ENCODE data around the gene MMEL1.
"Not testable (repeated sequence)": the region's sequence is repeated elsewhere in the genome, so short reads cannot be mapped to it uniquely, and the experiment has no call there.

MMEL1 gene

GRCh38 chr1:2555634-2556276 is 77.1 kb downstream of the MMEL1 start:
- peak; percentile 60 for DNase-seq

DNA sequence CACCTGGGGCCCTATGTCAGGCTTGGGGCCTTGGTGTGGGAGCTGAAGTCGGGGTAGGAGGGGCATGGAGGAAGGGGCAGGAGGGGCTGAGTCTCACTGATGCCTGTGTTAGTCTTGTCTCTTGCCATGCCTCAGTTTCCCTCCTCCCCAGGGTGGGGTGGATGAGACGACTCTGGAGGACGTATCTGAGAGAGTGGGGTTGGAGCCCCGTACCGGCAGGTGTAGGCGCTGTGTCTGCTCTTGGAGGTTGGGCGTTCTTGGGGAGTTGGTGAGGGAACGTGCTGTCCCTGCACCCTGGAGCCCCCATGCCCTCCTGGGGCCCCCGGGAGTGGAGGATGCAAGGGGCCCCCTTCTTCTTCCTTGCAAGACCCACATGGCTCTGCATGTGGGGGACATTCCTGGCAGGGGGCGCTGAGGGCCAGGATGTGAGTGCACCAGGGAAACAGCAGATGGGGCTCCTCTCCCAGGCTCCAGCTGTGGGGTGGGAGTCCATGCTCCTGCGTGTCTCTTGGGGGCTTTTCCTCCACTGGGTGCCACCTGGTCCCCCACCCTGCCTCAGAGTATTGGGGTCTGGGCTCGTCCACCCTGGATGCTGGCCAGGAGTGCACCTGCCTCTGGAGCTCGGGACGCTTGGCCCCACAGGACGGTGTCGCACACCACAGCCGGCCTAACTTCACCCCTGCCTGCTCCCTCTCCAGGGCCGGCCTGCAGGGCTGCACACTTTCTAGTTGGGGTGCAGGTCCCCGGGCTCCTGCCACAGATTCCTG is 78.0 kb downstream of the MMEL1 start:
- DNase-seq = peak; percentile 54

DNA sequence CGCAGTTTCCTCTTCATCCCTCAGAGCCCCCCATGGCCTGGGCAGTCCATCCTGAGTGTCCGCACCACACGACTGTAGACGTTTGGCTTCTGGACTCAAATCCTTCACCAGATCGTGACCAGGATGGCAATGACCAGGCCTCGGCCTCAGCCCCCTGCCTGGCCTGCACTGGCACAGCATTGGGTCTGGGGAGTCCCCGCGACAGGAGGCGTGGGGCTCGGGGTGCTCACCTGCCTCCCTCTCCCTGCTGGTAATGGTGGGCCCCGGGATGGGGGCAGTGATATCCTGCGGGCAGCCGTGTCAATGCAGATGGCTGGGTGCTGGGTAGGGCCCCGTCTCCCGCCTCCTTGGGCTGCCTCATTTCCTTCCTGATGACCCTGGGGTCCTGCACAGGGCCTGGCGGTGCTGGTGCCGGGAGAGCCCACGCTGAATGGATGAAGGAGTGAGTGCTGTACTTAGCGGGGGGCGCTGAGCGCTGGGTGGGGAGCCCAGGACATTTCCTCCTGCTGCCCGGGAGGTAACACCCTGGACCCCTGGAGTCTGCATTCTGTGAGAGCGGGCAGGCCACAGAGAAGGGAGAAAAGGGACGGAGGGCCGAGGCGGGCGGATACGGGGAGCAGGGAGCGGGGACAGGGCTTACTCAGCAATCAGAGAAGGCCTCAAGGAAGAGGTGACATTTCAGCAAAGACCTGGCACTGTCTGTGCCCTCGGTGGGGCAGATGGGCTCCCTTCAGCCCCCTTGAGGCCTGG is 78.8 kb downstream of the MMEL1 start:
- no peak for DNase-seq

GRCh38 chr1:2553076-2553475 is 79.7 kb downstream of the MMEL1 start:
- not testable (repeated sequence) for DNase-seq

DNA sequence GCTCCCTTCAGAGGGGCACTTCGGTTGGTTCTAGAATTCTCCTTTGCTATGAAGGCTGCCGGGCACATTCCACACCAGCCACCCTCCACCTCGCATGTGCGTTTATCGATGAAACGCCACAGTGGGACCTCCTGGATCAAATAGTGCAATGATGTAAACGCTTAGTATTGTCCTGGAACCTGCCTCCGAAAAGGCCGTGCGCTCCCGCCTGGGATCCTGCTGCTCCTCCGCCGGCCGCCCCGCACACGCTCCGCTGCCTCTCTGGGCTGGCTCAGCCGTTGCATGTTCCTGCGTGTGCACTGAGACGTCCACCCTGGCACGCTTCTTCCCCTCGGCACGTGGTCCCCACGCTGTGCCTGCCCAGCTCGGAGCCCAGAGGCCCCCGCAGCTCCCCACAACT is 80.6 kb downstream of the MMEL1 start:
- no peak for DNase-seq

DNA sequence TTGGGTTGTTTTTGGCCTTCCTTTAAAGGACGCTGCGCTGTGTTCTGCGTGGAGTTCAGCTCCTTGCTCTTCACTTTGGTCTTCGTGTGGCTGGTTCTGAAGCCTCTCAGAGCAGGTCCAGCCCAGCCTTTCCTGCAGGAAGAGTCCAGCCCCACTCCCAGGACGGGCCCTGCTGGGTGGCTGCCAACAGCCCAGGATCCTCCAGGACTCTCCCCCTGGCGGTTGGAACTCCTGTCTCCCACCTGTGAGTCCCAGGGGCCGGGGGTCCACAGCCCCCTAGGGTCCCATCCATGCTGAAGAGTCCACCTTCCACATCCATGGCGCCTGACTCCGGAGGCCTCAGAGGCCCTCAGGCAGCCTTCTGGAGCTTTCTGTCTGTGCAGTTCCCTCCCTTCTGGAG is 81.3 kb downstream of the MMEL1 start:
- not testable (repeated sequence) for DNase-seq

DNA sequence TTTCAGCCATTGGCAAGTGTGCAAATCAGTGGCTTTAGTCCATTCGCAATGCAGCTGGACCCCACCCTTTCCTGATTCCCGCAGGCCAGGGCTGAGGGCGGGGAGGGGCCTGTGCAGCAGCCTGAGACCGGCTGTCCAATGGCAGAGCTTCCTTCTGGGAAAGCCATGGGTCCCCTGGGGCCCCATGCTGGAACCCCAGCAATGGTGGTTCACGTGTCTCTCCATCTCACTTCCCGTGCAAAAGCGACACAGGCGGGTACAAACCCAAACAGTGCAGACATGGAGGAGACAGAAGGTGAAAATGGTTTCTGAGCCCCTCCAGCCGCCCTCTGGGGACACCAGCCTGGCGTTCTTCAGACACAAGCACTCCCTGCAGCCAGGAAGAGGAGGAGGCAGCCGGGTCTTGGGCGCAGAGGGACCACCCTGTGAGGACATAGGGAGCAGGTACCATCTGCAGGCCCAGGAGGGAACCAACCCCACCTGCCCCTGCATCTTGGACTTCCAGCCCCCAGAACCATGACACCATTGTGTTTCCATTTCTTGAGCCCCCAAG is 82.4 kb downstream of the MMEL1 start:
- not testable (repeated sequence) for DNase-seq

DNA sequence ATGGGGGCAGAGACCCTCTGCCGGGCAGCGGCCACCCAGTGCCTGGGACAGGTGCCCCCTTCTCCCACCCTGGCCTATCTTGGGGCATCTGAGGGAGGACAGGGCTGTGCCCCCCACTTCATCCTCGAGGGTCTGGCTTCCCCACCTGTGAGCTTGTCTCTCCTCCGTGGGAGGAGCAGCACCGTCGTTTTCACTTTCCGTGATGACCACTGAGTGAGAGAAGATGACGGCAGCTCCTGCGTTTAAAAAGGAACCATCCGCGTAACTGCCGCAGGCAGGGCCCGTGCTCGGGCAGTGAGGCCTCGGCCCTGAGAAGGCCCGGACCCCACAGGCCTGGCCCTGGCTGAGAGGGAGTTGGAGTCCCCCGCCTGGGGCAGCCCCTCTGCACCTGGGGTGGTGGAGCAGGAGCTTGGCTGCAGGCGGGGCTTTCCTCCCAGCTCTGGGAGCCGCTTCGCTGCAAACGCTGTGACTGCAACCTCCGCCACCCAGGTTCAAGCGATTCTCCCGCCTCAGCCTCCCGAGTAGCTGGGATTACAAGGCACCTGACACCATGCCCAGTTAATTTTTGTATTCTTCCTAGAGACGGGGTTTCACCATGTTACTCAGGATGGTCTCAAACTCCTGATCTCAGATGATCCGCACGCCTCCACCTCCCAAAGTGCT is 83.3 kb downstream of the MMEL1 start:
- DNase-seq = not testable (repeated sequence)

DNA sequence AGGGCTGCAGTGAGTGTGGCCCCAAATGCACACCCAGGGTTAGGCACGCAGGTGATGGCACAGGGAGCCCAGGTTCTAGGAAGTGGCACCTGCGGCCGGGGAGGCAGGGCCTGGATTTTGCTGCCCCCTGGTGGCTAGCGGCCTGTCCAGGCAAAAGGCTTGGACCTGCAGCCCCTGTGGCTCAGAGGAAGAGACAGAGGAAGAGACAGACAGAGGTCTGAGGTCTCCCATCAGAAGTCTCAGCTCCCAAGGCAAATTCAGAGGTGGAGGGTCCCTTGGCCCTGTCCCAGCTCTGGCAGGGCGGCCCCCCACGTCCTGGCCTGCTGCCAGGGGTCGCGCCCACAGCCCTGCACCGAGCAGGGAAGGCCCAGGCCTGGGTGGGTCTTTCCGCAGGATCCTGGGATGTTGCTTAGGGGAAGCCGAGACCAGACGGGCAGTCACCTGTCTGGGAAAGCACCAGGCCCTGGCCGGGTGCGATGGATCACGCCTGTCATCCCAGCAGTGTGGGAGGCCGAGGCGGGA is 84.7 kb downstream of the MMEL1 start:
- DNase-seq = peak; percentile 84

GRCh38 chr1:2547210-2548067 is 85.4 kb downstream of the MMEL1 start:
- DNase-seq = no peak

GRCh38 chr1:2546515-2547209 is 86.2 kb downstream of the MMEL1 start:
- DNase-seq = peak; percentile 76

DNA sequence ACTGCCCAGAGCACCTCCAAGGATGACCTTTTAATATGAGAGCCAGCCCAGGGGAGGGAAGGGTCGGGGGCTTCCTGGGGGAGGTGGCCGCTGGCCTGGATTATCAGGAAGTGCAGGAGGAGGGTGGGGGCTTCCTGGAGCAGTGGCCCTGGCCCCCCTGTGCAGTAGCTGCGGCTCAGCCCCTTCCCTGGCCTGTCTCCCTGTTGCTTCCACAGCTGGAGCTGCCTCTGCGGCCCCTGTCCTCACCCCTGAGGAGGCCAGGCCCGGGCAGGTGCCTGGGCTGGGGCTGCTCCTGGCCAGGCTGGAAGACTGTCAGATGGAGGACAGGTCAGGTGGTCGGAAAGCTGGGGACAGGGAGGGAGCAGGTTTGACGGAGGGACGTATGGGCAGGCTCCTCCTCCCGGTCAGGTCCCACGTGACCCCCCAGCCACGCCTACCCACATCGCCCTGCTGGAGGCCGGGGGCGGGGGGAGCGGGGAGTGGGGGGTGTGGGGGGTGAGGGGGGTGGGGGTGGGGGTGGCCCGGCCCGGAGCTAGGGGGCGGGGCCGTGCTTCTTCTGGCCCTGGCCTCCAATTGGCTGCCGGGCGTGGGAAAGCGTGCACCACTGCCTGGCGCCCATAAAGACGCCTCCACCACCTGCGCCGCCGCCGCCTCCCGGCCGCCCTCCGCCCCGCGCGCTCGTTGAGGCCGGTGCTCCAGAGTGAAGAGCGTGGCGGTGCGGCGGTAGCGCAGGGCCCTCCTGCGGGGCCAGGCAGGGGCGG is 86.9 kb downstream of the MMEL1 start:
- peak; percentile 88 for DNase-seq

GRCh38 chr1:2544875-2545640 is 87.8 kb downstream of the MMEL1 start:
- no peak for DNase-seq

DNA sequence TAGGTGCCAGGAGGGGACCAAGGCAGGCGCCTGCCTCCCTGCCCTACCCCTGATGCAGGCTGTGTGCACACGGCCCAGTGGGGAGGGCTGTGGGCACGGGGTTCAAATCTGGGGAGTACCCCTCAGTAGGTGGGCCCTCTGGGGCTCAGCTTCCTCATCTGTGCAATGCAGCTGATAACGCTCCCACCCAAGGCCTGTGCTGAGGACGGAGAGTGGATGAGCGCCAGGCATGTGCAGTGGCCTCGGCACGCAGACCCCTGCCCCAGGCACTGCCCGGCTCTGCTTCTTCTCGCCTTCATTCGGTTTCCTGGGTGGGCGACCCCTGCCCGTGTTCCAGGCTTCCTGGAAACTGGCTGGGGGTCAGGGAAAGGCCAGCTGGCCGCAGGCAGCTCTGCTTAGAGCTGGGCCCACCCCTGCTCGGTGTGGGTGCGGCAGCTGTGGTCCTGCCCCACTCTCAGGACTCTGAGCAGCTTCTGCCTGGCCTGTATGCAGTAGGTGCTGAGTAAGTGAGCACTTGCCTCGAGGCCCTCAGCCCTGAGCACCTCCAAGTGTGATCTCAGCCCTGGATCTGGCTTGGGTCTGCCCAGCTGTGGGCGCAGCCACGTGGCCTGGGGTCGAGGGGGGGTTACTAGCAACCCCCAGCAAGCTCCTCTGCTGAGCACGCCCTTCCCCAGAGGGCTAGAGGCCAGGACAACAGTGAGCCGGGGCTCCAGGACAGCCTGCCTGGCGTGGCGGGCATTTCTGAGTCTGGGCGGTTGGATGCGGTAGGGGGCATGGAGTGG is 88.5 kb downstream of the MMEL1 start:
- DNase-seq = no peak

DNA sequence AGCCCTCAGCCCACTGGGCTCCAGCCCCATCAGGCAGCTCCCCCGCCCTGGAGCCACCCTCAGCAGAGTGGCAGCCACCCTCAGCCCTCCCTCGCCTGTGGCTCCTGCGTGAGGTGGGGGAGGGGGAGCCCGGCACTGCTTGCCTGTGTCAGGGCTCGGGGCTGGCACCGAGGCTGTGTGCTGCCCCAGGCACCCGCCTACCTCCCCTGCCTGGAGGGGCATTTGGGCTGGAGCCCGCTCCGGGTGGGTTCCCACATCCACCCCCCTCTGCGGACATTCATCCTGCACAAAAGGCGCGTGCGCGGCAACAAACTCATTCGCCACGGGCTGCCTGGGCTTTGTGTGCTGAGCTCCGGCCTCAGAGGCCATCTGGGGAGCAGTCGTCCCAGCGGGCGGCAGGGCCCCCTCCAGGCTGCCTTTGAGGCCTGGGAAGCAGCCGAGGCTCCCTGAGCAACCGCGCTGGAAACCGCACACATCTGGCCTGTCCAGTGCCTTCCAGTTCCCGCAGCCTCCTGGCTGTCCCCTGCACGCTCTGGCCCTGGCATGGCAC is 89.2 kb downstream of the MMEL1 start:
- DNase-seq = peak; percentile 55

- no peak for DNase-seq
These were observed 90.4 kb downstream of the MMEL1 start for GRCh38 chr1:2542246-2542915.

DNA sequence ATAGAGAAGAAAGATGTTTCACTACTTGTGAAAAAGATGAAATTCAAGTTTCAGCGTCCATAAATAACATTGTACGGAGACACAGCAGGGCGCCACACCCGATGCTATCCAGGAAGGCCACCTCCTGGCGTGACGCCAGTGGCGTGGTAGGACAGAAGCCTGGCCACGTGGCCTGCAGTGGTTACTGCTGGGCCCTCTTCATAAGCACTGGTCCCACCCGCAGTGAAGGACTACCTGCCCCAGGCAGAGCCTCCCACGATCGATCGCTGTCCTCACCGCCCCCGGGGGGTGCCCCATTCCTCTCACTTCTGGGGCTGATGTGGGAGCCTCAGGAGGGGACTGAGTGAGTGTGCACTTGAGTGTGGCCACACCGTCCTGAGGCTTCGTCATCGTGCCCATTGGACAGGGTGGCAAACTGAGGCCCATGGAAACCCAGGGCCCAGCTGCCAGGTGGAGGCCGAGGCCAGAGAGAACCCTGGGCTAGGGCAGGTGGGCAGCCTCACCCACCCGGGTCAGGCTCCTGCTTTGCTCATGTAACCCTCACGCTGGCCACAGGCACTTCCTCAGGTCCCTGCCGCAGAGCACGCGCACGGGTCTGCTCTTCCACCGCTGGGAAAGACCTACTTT is 91.1 kb downstream of the MMEL1 start:
- DNase-seq = no peak

Measured in activated CD4-positive, alpha-beta T cell treated with anti-CD3 and anti-CD28 coated beads, Interleukin-2, amount 50 U/mL, for 1 hour (primary cell).